DMS53 (cell line): ENCODE data around the gene CADM3.

Experiments used
- DNase-seq: peaks from one replicate; lab custom pipeline; 2025; lab: John Stamatoyannopoulos, UW

CADM3 gene

DNA sequence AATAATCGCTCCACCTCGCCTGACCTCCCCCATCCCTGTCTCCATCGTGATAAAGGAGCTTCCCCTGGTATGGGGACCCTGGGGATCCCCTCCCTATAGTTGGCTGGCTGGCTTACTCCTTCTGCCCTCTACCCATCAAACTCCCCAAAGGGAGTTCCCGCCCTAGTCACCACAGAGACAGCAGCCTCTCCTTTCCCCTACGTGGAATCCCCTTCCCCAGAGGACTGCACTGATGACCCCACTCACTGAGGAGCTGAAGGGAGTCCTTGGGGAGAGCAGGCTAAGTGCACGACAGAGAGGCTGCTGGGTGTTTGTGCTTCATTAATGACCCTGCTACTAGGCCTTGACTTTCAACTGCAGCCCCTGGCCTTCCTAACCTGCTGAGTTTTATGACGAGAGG is 1.9 kb downstream of the CADM3 start:
- no peak for DNase-seq

DNA sequence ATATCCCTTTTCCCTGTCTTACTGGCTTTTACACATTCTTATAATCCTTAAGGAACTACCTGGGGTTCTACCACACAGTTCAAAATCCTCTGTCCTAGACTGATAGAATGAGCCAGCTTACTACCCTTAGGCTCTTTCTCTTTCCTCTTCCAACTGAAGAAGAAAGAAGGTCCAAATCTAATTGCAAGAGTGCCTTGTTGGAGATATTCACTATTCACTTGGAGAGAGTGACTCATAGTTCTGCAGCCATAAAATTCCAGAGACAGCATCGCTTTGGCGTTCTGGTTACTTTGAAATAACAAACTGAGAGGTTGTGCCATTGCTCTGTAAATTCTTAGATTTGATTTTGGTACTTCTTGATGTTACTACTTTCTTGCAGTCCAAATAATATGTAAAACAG is 4.2 kb downstream of the CADM3 start:
- no peak for DNase-seq

DNA sequence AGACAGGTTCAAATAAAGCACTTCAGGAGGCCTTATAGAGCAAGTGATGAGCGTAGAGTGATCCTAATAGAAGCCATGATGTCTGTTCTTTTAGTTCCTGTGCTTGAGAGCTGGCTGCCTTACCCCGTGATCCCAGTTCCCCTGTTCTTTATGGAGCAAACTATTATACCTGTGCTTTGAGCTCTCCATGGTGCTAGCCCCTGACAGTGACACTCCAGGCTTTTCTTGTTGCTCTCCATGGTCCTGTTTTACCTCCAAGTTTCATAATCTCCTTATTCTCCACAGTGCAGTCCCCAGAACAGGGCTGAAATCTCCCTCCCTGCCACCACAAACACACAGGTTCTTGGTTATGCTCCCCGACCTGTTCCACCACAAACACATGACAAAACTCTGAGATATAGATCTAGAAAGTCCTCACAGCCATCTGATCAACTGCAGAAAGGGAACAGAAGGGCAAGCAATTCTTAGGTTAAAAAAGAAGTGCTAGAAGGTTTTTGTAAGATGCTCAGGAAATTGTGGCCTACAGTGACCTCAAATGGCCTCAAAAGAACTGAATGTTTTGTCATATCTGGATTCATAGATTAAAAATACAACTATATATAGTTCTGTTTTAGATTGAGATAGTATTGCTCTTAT is 6.0 kb downstream of the CADM3 start:
- peak; percentile 59 for DNase-seq

DNA sequence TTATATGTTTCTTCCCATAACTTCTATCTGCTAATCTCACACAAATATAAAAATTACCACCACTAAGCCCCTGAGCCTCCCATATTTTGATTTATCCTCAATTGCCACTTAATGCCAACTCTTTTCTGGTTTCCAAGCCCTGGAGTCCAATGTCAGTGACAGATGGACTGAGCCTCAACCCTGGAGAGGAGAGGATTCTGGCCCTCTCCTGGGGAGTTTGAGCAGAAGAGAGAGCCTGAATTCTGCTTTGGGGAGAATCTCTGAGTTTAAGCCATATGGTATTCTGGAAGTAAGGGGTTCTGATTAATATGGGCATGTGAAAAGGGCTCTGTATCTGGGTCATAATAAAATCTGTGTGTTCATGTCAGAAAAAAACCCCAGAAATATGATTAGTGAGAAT is 8.5 kb downstream of the CADM3 start:
- DNase-seq = no peak

DNA sequence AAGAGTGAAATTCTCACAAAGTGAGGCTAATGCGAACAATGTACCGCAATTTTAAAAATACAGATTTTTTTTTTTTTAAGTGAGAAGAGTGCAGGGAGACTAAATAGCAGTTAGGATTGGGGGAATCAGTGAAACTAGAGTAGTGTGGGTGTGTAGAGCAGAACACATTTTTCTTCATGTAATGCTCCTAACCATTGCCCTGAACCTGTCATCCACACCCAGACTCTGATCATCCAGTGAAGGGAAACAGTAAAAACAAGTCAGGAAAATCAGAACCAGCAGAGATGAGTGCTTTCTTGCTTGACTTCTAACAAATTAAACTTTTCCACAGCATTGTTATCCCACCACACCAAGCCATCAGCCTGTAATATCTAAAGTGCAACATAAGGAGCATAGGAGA is 9.1 kb downstream of the CADM3 start:
- no peak for DNase-seq

DNA sequence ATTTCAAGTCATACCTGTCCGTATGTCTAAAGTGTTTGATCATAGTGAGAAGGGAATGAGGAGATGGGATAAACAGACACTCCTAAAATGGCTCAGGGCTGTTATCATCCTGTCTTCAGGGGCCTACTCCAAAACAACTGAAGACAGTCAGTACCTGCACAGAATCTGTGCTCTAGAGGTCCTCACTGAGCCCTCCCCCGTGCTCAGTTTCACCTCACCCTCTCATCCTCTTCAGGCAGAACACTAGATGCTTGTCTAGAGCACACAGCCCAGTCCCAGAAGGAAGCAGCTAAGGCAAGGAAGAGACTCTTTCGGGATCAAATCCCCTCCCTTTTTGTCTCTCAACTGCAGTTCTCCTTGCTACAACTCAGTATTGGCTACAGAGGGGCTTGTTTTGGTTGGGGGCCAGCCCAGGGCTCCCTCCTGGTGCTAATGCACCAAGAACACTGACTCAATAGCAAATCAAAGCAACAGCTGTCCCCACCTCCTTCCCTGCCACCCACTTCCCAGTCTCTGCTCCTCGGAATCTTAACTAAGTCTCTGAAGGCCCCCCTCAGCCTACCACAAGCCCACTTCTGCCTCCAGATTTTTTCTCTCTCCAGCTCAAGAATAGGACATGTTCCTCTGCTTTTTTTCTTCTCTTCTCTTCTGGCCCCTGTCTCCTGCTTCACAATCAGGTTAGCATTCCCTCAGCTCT is 10.1 kb downstream of the CADM3 start:
- DNase-seq = no peak

GRCh38 chr1:159184201-159184600 is 12.8 kb downstream of the CADM3 start:
- DNase-seq = no peak

DNA sequence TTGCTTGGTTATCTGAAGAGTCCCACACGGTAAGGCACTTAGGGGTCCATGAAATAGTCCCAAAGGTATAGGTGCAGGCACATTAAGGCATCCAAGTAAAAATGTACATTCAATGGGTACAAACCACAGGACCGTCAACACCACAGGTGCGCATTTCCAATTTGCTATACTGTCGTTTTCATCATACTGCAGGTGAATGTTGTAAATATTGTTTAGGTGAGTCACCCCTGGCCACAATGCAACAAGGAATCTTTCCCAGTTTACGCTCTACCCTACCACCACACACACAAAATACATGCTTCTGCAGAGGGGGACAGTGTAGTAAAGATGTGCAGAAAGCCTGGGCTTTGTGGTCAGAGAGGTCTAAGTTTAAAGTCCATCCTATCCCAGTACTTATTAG is 13.7 kb downstream of the CADM3 start:
- peak; percentile 65 for DNase-seq

DNA sequence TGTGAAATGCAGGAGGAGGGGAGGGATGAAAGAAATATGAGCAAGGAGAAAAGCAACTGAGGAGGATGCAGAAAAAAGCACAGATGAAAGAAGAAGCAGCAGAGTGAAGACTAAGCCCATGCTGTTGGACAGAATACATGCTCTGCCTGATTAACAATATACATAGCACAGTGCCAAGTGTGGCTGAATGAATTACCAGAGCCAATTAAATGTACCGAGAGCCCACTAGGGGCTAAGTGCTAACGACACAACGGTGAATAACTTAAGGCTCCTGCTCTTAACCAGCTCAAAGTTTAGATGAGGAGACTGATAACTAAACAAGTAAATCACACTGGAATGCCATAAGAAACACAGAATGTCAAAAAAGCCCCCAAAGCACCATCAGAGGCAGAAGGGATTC is 15.6 kb downstream of the CADM3 start:
- peak; percentile 37 for DNase-seq

- DNase-seq = peak; percentile 61
Observed at GRCh38 chr1:159187647-159188374, 16.4 kb downstream of the CADM3 start.

DNA sequence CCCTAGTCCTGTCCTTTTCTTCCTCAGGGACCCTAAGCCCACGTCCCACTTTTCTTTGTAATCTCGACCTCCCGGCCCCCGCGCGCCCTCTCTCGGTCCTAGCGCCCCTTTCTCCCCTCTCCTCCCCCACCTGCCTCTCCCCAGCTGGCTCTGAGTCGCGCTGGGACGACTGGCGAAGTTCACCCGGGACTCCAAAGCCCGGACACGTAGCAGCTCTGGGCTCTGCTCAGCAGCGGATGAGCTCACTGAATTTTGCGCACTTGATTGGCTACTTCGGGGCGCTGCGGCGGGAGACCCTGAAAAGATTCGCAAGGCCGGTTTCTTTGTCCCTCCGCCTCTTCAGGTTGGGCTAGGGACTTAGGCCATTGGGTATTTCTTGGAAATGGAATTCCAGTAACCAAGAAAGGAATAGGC is 17.0 kb downstream of the CADM3 start:
- peak; percentile 91 for DNase-seq

GRCh38 chr1:159190441-159190840 is 19.0 kb downstream of the CADM3 start:
- DNase-seq = no peak

DNA sequence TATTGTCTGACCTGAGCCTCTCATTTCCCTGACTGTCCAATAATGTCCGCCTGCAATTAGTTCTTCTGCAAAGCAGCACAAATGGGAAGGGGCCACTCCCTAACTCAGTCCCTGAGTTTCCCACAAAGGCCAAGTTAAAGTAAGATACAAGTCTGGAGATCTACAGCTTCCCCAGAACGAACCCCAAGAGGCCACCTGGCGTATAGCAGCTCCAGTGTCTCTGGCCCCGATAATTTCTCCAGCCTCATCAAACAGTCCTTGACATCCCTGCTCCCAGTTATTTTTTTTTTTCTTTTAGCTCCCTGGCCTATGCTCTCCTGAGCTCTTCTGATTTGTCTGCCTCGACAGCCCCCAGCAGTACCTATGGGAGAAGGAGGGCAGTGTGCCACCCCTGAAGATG is 25.1 kb downstream of the CADM3 start:
- DNase-seq = peak; percentile 23

GRCh38 chr1:159197561-159198557 is 26.4 kb downstream of the CADM3 start:
- DNase-seq = peak; percentile 87

GRCh38 chr1:159199901-159200300 is 28.5 kb downstream of the CADM3 start:
- no peak for DNase-seq

DNA sequence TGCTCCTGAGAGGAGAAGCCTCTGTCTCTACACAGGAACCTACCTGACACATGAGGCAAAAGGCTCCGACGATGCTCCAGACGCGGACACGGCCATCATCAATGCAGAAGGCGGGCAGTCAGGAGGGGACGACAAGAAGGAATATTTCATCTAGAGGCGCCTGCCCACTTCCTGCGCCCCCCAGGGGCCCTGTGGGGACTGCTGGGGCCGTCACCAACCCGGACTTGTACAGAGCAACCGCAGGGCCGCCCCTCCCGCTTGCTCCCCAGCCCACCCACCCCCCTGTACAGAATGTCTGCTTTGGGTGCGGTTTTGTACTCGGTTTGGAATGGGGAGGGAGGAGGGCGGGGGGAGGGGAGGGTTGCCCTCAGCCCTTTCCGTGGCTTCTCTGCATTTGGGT is 29.4 kb downstream of the CADM3 start:
- DNase-seq = no peak

- DNase-seq = no peak
Observed at GRCh38 chr1:159201642-159202041, 30.2 kb downstream of the CADM3 start.

- DNase-seq = no peak
Observed at GRCh38 chr1:159203610-159204009, 32.2 kb downstream of the CADM3 start.

- DNase-seq = no peak
Observed at GRCh38 chr1:159204161-159205141, 33.0 kb downstream of the CADM3 start, which contains the start of gene ACKR1. Gene ACKR1 (plus strand): TSS chr1:159204875. CDS start chr1:159204960, 85 bp downstream.

DNA sequence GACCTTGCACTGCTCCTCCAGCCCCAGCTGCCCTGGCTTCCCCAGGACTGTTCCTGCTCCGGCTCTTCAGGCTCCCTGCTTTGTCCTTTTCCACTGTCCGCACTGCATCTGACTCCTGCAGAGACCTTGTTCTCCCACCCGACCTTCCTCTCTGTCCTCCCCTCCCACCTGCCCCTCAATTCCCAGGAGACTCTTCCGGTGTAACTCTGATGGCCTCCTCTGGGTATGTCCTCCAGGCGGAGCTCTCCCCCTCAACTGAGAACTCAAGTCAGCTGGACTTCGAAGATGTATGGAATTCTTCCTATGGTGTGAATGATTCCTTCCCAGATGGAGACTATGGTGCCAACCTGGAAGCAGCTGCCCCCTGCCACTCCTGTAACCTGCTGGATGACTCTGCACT is 33.8 kb downstream of the CADM3 start:
- DNase-seq = no peak

DNA sequence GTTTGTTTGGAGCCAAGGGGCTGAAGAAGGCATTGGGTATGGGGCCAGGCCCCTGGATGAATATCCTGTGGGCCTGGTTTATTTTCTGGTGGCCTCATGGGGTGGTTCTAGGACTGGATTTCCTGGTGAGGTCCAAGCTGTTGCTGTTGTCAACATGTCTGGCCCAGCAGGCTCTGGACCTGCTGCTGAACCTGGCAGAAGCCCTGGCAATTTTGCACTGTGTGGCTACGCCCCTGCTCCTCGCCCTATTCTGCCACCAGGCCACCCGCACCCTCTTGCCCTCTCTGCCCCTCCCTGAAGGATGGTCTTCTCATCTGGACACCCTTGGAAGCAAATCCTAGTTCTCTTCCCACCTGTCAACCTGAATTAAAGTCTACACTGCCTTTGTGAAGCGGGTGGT is 34.7 kb downstream of the CADM3 start:
- no peak for DNase-seq
